K562 (cell line): ENCODE results near the gene PLPPR4.

ENCODE experiments used
- BRCA1 ChIP-seq, 2 experiments: fragments of 450-650 bp in 1 of 2; sonication (generic) in 1 of 2; formaldehyde crosslinking in 1 of 2; IDR thresholded peaks; 2 replicates each; pipeline versions ENCODE4 v1.5.0 to v1.6.1; 2017 to 2020; ENCODE audit warnings: mild to moderate bottlenecking in 1 of 2, missing genetic modification reagents in 1 of 2
- ETV1 ChIP-seq: fragments of 450-650 bp; conservative IDR thresholded peaks from 2 replicates; pipeline ENCODE4 v1.6.1; 2016; ENCODE audit warnings: missing genetic modification characterization, control low read depth, low read depth, missing compliant biosample characterization
- PHTF2 ChIP-seq: fragments of 250-450 bp; sonication (Bioruptor Pico); IDR thresholded peaks from 2 replicates; pipeline ENCODE4 v1.5.0; 2021; ENCODE audit warnings: mild to moderate bottlenecking
- REST ChIP-seq, 2 experiments: fragments of 450-650 bp; formaldehyde crosslinking in 1 of 2; IDR thresholded peaks; 2 replicates each; pipeline versions ENCODE4 v1.4.0 to v1.6.1; 2014 to 2020; ENCODE audit warnings: mild to moderate bottlenecking in 2 of 2, borderline replicate concordance in 1 of 2, low read depth in 1 of 2
- YY1 ChIP-seq, 3 experiments: IDR thresholded peaks; 2 replicates each; pipeline ENCODE4 v1.6.1; 2011; ENCODE audit warnings: low read length in 2 of 3, mild to moderate bottlenecking in 2 of 3, moderate library complexity in 2 of 3, borderline replicate concordance in 1 of 3, control low read depth in 1 of 3, low read depth in 1 of 3; ENCODE audit not compliant: insufficient read depth in 3 of 3, insufficient replicate concordance in 2 of 3, control insufficient read depth in 1 of 3, insufficient read length in 1 of 3; ENCODE audit errors: extremely low read depth in 1 of 3
- ZNF785 ChIP-seq: fragments of 250-450 bp; sonication (Bioruptor Pico); IDR thresholded peaks from 2 replicates; pipeline ENCODE4 v1.4.0; 2020; ENCODE audit warnings: mild to moderate bottlenecking
- TF ChIP-seq, protein P1 (sequence below): fragments of 450-650 bp; IDR thresholded peaks from 2 replicates; pipeline ENCODE4 v1.6.1; 2018; ENCODE audit not compliant: partially characterized antibody

- no peak for TF ChIP-seq BRCA1 (IDR thresholded peaks at IDR 0.05)
- TF ChIP-seq BRCA1 (CRISPR knock-in tag; IDR thresholded peaks at IDR 0.05) = no peak
- no peak for TF ChIP-seq REST (IDR thresholded peaks at IDR 0.05; ENCODE audit: borderline replicate concordance)
- no peak for TF ChIP-seq REST (CRISPR knock-in tag; IDR thresholded peaks at IDR 0.05; ENCODE audit: low read depth)
- TF ChIP-seq, protein P1, sequence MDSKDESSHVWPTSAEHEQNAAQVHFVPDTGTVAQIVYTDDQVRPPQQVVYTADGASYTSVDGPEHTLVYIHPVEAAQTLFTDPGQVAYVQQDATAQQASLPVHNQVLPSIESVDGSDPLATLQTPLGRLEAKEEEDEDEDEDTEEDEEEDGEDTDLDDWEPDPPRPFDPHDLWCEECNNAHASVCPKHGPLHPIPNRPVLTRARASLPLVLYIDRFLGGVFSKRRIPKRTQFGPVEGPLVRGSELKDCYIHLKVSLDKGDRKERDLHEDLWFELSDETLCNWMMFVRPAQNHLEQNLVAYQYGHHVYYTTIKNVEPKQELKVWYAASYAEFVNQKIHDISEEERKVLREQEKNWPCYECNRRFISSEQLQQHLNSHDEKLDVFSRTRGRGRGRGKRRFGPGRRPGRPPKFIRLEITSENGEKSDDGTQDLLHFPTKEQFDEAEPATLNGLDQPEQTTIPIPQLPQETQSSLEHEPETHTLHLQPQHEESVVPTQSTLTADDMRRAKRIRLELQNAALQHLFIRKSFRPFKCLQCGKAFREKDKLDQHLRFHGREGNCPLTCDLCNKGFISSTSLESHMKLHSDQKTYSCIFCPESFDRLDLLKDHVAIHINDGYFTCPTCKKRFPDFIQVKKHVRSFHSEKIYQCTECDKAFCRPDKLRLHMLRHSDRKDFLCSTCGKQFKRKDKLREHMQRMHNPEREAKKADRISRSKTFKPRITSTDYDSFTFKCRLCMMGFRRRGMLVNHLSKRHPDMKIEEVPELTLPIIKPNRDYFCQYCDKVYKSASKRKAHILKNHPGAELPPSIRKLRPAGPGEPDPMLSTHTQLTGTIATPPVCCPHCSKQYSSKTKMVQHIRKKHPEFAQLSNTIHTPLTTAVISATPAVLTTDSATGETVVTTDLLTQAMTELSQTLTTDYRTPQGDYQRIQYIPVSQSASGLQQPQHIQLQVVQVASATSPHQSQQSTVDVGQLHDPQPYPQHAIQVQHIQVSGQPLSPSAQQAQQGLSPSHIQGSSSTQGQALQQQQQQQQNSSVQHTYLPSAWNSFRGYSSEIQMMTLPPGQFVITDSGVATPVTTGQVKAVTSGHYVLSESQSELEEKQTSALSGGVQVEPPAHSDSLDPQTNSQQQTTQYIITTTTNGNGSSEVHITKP = no peak
- no peak for TF ChIP-seq ETV1 (tag)
- TF ChIP-seq PHTF2 (CRISPR knock-in tag) = no peak
- no peak for TF ChIP-seq ZNF785 (CRISPR knock-in tag)
- no peak for TF ChIP-seq YY1 (IDR thresholded peaks at IDR 0.05; ENCODE audit: borderline replicate concordance in 1 of 3, control insufficient read depth in 1 of 3, extremely low read depth in 1 of 3, insufficient read depth in 3 of 3, insufficient read length in 1 of 3, insufficient replicate concordance in 2 of 3, low read depth in 1 of 3, low read length in 2 of 3)
Observed at GRCh38 chr1:99327357-99327756, 63.1 kb downstream of the PLPPR4 start.
